ENCODE measurements around the gene ZDHHC11B. TPM values are rescaled to one million over a fixed set of nuclear protein-coding genes. Genes with fewer than 3 reads are reported as not detected.
"Not testable (repeated sequence)": the region's sequence is repeated elsewhere in the genome, so short reads cannot be mapped to it uniquely, and the experiment has no call there.

Gene ZDHHC11B
- total and polyA plus RNA-seq, 9 donors: 3.8 to 51.1 (median 10.4) TPM

DNA sequence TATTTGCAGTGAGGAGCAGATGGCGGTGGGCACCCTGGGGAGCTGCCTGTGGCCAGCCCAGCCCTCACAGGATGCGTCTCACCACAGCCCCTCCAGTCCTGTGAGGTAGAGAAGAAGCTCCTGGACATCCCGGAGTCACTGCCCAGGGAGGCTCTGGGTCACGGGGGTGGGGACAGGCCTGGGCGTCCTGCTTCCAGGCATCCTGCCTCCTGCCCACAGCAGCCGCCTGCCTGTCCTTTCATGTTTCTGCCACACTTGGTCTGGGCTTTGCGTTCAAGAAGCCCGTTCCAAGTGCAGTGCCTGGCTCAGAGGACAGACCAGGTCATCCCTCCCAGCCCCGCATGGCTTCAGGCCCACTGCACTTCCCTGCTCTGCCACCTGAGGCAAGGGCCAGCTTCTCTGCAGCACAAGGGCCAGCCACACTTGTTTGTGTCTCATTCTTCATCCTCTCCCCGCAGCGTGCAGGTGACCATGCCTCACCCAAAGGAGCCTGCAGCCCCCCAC lies 38.2 kb downstream of the ZDHHC11B start:
- no peak for DNase-seq
- peaks cover 7% of the 10 kb centered on the region for H3K36me3 ChIP-seq (ENCODE audit: control insufficient read depth, insufficient read depth, low read length)
- no peak overlapping the region for H3K4me3 ChIP-seq (ENCODE audit: low read length)
- H3K27me3 ChIP-seq (ENCODE audit: control insufficient read depth, insufficient read depth, low read length): no peaks in the 10 kb centered on the region
- H3K27ac ChIP-seq (ENCODE audit: low read length): no peak overlapping the region
- WGBS (ENCODE audit: insufficient coverage): no CpG with 5 or more reads among the region's 11 CpGs
- no peaks in the 10 kb centered on the region for H3K4me1 ChIP-seq (ENCODE audit: control insufficient read depth, insufficient read depth, low read length)
- H3K9me3 ChIP-seq (replicated peaks; ENCODE audit: control insufficient read depth, low read depth, low read length): no peaks in the 10 kb centered on the region

- not testable (repeated sequence) for H3K4me3 ChIP-seq (ENCODE audit: low read length); H3K27ac ChIP-seq (ENCODE audit: low read length); H3K36me3 ChIP-seq (ENCODE audit: control insufficient read depth, insufficient read depth, low read length); DNase-seq; H3K4me1 ChIP-seq (ENCODE audit: control insufficient read depth, insufficient read depth, low read length); H3K9me3 ChIP-seq (replicated peaks; ENCODE audit: control insufficient read depth, low read depth, low read length); H3K27me3 ChIP-seq (ENCODE audit: control insufficient read depth, insufficient read depth, low read length)
- 91% methylated on average over 9 of the region's 23 CpGs for WGBS (ENCODE audit: insufficient coverage)
Measured at GRCh38 chr5:745272-746142, 39.0 kb downstream of the ZDHHC11B start.

- H3K4me1 ChIP-seq (ENCODE audit: control insufficient read depth, insufficient read depth, low read length); H3K4me3 ChIP-seq (ENCODE audit: low read length); DNase-seq; H3K36me3 ChIP-seq (ENCODE audit: control insufficient read depth, insufficient read depth, low read length); H3K27me3 ChIP-seq (ENCODE audit: control insufficient read depth, insufficient read depth, low read length); H3K9me3 ChIP-seq (replicated peaks; ENCODE audit: control insufficient read depth, low read depth, low read length); H3K27ac ChIP-seq (ENCODE audit: low read length): not testable (repeated sequence)
- WGBS (ENCODE audit: insufficient coverage): 100% methylated on average over 2 of the region's 11 CpGs
Measured at GRCh38 chr5:743696-744404, 40.7 kb downstream of the ZDHHC11B start.

DNA sequence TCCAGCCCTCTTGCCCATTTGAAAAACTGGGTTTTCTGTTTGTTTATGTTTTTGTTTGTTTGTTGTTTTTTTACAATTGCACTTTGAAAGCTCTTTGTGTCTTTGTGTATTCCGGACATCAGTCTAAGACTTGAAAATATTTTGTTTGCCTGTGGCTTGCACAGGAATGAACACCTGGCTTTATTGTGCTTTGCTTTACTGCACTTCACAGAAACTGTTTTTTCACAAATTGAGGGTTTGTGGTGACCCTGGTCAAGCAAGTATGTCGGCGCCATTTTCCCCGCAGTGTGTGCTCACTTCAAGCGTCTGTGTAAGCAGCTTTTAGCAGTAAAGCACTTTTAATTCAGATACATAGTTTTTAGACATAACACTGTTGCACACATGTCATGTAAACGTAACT lies 42.3 kb downstream of the ZDHHC11B start:
- WGBS (ENCODE audit: insufficient coverage): no CpG with 5 or more reads among the region's 6 CpGs
- H3K27ac ChIP-seq (ENCODE audit: low read length): not testable (repeated sequence)

DNA sequence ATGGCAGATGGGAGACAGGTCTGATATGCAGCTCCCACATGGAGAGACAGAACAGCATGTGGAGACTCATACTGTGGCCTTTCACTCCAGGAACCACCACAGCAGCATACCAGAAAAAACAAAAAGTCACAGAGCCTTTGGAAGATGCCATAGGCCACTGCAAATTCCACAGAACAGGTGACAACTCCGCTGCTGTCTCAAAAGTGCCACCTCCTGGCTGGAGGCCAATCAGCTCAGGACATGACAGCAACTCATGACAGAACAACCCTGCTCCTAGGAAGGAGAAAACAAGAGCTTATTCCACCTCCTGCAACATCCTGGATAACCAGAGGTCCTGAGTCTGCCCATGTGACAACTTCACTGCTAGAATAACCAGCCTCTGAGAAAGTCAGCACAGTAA lies 50.4 kb downstream of the ZDHHC11B start:
- not testable (repeated sequence) for DNase-seq; H3K4me3 ChIP-seq (ENCODE audit: low read length); H3K27me3 ChIP-seq (ENCODE audit: control insufficient read depth, insufficient read depth, low read length); H3K9me3 ChIP-seq (replicated peaks; ENCODE audit: control insufficient read depth, low read depth, low read length); H3K4me1 ChIP-seq (ENCODE audit: control insufficient read depth, insufficient read depth, low read length); H3K27ac ChIP-seq (ENCODE audit: low read length); H3K36me3 ChIP-seq (ENCODE audit: control insufficient read depth, insufficient read depth, low read length)
- no CpG with 5 or more reads among the region's 1 CpG for WGBS (ENCODE audit: insufficient coverage)

More for the DNA sequence above, 42.3 kb downstream of the ZDHHC11B start:
- H3K27me3 ChIP-seq (ENCODE audit: control insufficient read depth, insufficient read depth, low read length); H3K4me3 ChIP-seq (ENCODE audit: low read length); DNase-seq; H3K36me3 ChIP-seq (ENCODE audit: control insufficient read depth, insufficient read depth, low read length); H3K9me3 ChIP-seq (replicated peaks; ENCODE audit: control insufficient read depth, low read depth, low read length); H3K4me1 ChIP-seq (ENCODE audit: control insufficient read depth, insufficient read depth, low read length): not testable (repeated sequence)

DNA sequence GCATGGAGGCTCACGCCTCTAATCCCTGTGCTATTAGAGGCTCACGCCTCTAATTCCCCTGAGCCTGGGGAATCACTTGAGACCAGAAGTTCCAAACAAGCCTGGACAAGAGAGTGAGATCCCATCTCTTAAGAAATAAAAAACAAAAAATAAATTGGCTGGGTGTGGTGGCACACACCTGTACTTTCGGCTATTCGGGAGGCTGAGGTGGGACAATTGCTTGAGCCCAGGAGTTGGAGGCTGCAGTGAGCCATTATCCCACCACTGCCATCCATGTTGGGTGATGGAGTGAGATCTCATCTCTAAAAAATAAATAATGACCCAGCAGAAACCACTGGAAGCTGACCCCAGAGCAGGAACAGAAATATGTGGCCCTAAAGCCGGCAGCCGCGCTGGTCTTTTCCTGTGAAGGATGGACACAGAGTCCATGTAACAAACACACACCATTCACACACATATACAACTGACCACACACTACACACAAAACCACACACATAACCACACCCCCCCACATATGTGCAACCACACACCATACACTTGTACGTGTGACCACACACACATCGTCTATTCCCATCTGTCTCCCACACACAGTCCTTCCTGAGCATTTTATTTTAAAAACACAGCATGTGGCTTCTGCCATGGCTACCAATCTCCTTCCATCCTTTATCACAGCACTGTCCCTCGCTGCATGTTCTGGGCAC lies 51.6 kb downstream of the ZDHHC11B start:
- H3K4me3 ChIP-seq (ENCODE audit: low read length); H3K9me3 ChIP-seq (replicated peaks; ENCODE audit: control insufficient read depth, low read depth, low read length); H3K27ac ChIP-seq (ENCODE audit: low read length); DNase-seq; H3K27me3 ChIP-seq (ENCODE audit: control insufficient read depth, insufficient read depth, low read length); H3K4me1 ChIP-seq (ENCODE audit: control insufficient read depth, insufficient read depth, low read length); H3K36me3 ChIP-seq (ENCODE audit: control insufficient read depth, insufficient read depth, low read length): not testable (repeated sequence)
- 94% methylated on average over 3 of the region's 10 CpGs for WGBS (ENCODE audit: insufficient coverage)

DNA sequence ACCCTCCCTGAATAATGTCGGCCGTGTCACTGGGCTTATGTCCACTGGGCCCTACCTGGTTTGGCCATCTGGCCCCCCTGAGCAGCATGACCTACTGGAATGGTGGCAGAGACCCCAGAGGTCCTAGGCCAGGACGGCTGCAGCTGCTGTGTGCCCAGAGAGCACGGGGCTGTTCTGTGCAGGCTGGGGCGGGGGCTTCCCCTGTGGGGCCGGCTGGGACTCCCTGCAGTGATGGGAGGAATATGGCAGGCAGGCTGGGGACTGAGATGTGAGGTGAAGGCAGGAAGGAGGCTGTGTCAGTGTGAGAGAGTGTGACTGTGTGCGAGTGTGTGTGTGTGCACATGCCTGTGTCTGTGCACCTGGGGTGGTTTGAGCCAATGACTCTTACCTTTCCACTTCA lies 55.3 kb downstream of the ZDHHC11B start:
- H3K4me3 ChIP-seq (ENCODE audit: low read length); H3K4me1 ChIP-seq (ENCODE audit: control insufficient read depth, insufficient read depth, low read length); H3K36me3 ChIP-seq (ENCODE audit: control insufficient read depth, insufficient read depth, low read length); H3K27ac ChIP-seq (ENCODE audit: low read length); H3K27me3 ChIP-seq (ENCODE audit: control insufficient read depth, insufficient read depth, low read length); DNase-seq; H3K9me3 ChIP-seq (replicated peaks; ENCODE audit: control insufficient read depth, low read depth, low read length): not testable (repeated sequence)
- no CpG with 5 or more reads among the region's 7 CpGs for whole genome bisulfite sequencing (ENCODE audit: insufficient coverage)

DNA sequence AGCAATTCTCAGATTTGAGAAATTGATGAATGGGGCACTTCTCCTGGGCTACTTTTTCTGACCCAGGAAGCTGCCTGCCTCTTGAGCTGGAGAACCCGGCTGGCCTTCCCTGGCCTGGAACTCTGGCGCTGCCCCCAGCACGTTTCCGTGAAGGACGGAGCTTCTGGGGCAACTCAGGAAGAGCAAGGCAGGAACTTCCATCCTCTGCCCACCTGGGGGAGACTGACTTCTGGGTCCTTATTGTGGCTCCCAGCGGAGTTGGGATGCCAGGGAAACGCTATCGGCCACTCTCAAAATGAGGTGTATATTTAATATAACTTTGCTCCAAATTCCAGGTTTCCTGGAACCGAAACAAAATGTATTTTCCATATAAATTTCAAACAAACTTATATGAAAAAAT lies 57.4 kb downstream of the ZDHHC11B start:
- not testable (repeated sequence) for DNase-seq; H3K4me1 ChIP-seq (ENCODE audit: control insufficient read depth, insufficient read depth, low read length); H3K9me3 ChIP-seq (replicated peaks; ENCODE audit: control insufficient read depth, low read depth, low read length); H3K27me3 ChIP-seq (ENCODE audit: control insufficient read depth, insufficient read depth, low read length); H3K36me3 ChIP-seq (ENCODE audit: control insufficient read depth, insufficient read depth, low read length); H3K4me3 ChIP-seq (ENCODE audit: low read length); H3K27ac ChIP-seq (ENCODE audit: low read length)
- WGBS (ENCODE audit: insufficient coverage): no CpG with 5 or more reads among the region's 9 CpGs

- H3K27me3 ChIP-seq (ENCODE audit: control insufficient read depth, insufficient read depth, low read length): not testable (repeated sequence)
Measured at GRCh38 chr5:723865-724264, 60.7 kb downstream of the ZDHHC11B start.

DNA sequence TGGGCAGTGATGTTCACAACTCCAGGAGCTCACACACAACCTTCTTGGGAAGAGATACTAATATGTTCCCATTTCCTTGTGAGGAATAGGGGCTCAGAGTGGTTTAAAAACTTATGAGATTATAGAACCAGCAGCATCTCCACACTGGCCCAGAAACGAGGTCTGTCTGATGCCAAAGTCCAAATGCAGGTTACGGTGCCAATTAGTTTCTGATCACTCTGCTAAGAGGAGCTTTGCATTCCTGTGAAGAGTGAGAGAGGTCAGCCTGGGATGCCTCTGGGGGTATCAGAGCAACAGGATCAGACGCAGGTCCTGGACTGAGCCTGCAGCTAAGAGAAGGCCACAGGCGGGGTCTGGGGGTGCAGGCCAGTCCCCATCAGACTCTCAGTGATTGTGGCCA lies 61.2 kb downstream of the ZDHHC11B start:
- not testable (repeated sequence) for H3K4me3 ChIP-seq (ENCODE audit: low read length); H3K36me3 ChIP-seq (ENCODE audit: control insufficient read depth, insufficient read depth, low read length); H3K27ac ChIP-seq (ENCODE audit: low read length); H3K9me3 ChIP-seq (replicated peaks; ENCODE audit: control insufficient read depth, low read depth, low read length); H3K4me1 ChIP-seq (ENCODE audit: control insufficient read depth, insufficient read depth, low read length); DNase-seq; H3K27me3 ChIP-seq (ENCODE audit: control insufficient read depth, insufficient read depth, low read length)
- no CpG with 5 or more reads among the region's 4 CpGs for WGBS (ENCODE audit: insufficient coverage)

More at GRCh38 chr5:723865-724264, 60.7 kb downstream of the ZDHHC11B start:
- H3K9me3 ChIP-seq (replicated peaks; ENCODE audit: control insufficient read depth, low read depth, low read length); H3K4me1 ChIP-seq (ENCODE audit: control insufficient read depth, insufficient read depth, low read length); H3K36me3 ChIP-seq (ENCODE audit: control insufficient read depth, insufficient read depth, low read length); H3K4me3 ChIP-seq (ENCODE audit: low read length); DNase-seq; H3K27ac ChIP-seq (ENCODE audit: low read length): not testable (repeated sequence)
- WGBS (ENCODE audit: insufficient coverage): no CpG with 5 or more reads among the region's 6 CpGs
